Stimulated activated naive CD8-positive, alpha-beta T cell treated with anti-CD3 and anti-CD28 coated beads, Interleukin-15, Interleukin-2, amounts not matched to agents 100 U/mL and 50 U/mL, for 24 hours (primary cell): ENCODE measurements around the gene AP4S1.
"Not testable (repeated sequence)": the region's sequence is repeated elsewhere in the genome, so short reads cannot be mapped to it uniquely, and the experiment has no call there.

Experiments used
- ATAC-seq: fragments of 150-1000 bp; cut with Tn5 transposase; one replicate; pipeline ENCODE4 v1.10.0; 2021
- DNase-seq: peaks from one replicate; pipeline ENCODE4 v3.0.0; 2021

AP4S1 gene

DNA sequence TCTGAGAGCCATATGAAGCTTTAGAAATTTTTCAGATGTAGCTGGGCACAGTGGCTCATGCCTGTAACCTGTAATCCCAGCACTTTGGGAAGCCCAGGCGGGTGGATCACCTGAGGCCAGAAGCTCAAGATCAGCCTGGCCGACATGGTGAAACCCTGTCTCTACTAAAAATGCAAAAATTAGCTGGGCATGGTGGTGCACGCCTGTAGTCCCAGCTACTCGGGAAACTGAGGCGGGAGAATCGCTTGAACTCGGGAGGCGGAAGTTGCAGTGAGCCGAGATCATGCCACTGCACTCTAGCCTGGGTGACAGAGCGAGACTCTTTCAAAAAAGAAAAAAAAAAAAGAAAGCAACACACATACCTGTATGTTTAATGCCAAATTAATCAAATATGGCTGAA is 17.4 kb downstream of the AP4S1 start:
- DNase-seq, ATAC-seq: not testable (repeated sequence)

DNA sequence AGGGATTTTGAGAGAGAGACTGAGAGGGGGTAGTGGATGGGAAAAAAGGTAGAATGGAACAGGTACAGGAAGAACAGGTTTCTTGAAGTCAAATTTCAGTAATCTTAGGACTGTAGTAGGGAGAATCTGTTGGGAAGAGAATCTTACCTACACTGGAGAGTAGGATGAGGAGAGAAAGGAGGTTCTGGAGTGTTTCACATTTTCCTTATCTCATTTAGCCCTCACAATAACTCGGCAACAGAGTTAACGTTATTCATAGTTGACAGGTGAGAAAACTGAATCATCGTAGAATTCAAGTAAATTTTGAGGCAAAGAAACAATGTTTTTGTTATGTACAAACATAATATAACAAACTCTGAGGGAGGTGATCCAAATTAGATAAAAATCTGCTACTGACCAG is 17.9 kb downstream of the AP4S1 start:
- no peak for ATAC-seq
- no peak for DNase-seq

DNA sequence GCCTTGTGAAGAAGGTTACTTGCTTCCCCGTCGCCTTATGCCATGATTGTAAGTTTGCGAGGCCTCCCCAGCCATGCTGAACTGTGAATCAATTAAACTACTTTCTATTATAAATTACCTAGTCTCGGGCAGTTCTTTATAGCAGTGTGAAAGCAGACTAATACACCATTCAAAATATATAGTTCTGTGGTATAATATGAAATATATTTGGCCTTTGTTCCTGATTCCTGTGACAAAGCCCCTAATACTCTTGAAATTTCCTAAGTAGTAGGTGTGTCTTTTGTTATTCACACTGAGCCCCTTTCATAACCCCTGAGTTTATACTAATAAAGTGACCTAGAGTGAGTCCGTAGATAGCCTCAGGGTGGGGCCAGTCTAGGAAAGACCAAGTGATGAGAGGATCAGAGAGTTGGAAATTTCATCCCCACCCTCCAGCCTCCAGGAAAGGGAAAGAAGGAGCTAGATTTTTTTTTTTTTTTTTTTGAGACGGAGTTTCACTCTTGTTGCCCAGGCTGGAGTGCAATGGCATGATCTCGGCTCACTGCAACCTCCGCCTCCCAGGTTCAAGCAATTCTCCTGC is 20.1 kb downstream of the AP4S1 start:
- DNase-seq, result no peak
- ATAC-seq, result no peak

DNA sequence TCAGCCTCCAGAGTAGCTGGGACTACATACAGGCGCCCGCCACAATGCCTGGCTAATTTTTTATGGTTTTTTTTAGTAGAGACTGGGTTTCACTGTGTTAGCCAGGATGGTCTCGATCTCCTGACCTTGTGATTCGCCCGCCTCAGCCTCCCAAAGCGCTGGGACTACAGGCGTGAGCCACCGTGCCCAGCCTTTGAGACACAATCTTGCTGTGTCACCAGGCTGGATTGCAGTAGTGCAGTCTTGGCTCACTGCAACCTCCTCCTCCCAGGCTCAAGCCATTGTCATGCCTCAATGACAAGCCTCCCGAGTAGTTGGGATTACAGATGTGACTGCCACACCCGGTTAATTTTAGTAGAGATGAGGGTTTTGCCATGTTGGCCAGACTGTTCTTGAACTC is 22.1 kb downstream of the AP4S1 start:
- DNase-seq (no peak), ATAC-seq (no peak)

DNA sequence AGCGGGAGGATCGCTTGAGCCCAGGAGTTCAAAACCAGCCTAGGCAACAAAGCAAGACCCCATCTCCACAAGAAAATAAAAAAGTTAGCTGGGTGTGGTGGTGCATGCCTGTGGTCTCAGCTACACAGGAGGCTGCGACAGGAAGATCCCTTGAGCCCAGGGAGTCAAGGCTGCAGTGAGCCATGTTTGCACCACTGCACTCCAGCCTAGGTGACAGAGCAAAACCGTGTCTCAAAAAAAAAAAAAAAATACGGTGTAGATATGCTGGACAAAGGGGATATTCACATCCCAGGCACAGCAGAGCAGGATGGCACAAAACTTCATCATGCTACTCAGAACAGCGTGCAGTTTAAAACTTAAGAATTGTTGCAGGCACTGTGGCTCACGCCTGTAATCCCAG is 25.6 kb downstream of the AP4S1 start:
- DNase-seq (no peak), ATAC-seq (no peak)

DNA sequence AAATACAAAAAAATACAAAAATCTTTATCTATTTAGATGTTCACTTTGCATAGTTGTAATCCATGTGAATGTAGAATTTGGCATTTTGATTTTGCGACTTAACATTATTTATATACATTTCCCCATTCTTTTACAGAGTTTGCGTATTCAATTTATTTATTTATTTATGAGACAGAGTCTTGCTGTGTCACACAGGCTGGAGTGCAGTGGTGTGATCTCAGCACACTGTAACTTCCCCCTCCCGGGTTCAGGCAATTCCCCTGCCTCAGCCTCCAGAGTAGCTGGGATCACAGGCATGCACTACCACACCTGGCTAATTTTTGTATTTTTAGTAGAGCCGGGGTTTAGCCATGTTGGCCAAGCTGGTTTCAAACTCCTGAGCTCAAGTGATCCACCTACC is 26.1 kb downstream of the AP4S1 start:
- ATAC-seq, result no peak
- no peak for DNase-seq

DNA sequence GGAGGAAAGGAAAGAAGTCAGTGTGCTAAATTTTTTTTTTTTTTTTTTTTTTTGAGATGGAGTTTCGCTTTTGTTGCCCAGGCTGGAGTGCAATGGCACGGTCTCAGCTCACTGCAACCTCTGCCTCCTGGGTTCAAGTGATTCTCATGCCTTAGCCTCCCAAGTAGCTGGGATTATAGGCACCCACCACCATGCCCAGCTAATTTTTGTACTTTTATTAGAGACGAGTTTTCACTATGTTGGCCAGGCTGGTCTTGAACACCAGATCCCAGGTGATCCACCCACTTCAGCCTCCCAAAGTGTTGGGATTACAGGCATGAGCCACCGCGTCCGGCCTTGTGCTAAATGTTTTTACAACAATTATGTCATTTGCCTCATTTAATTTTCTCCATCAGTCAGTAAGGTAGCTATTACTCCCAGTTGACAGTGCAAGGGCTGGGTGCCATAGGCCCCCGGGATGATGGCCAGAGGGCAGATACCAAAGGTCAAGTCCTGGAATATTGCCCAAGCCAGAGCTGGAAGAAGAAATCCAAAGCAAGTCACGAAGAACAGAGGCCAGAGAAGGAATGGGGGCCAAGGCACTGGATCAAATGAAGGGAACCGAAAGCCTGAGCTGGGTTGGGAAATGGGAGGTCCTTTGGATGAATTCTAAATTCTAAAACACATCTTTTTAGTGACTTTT is 27.6 kb downstream of the AP4S1 start:
- not testable (repeated sequence) for ATAC-seq, DNase-seq

DNA sequence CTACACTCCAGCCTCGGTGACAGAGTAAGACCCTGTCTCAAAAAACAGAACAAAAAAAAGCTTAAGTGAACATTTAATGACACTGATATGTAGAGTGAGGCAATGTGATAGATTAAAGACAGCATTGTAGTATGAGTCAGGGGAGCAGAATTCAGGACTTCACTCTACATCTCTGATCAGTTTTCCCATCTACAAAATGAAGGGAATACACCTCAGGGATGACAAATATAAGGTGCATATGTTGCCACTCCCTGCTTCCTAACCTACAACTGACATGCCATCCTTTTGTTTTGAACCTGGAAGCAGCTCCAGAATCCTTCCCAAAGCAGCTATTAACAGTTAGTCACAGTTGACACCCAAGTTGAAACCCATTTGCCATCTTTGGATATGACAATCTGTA is 31.6 kb downstream of the AP4S1 start:
- DNase-seq (no peak), ATAC-seq (no peak)

DNA sequence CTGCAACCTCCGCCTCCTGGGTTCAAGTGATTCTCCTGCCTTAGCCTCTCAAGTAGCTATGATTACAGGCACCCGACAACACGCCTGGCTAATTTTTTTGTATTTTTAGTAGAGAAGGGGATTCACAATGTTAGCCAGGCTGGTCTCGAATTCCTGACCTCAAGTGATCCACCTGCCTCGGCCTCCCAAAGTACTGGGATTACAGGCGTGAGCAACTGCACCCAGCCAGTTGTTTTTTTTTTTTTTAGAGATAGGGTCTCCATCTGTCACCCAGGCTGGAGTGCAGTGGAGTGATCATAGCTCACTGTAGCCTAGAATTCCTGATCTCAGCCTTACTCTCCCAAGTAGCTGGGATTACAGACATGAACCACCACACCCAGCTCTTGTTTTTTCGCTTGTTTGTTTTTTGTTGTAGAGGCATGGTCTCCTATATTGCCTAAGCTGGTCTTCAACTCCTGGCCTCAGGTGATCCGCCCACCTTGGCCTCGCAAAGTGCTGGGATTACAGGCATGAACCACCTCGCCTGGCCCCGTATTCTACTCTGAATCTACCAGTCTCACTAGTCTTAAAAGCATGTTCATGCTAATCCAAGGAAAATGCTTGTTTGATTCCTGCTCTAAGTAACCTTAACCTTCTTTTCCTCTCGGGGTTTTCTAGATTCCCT is 32.4 kb downstream of the AP4S1 start:
- no peak for DNase-seq
- ATAC-seq, result no peak

DNA sequence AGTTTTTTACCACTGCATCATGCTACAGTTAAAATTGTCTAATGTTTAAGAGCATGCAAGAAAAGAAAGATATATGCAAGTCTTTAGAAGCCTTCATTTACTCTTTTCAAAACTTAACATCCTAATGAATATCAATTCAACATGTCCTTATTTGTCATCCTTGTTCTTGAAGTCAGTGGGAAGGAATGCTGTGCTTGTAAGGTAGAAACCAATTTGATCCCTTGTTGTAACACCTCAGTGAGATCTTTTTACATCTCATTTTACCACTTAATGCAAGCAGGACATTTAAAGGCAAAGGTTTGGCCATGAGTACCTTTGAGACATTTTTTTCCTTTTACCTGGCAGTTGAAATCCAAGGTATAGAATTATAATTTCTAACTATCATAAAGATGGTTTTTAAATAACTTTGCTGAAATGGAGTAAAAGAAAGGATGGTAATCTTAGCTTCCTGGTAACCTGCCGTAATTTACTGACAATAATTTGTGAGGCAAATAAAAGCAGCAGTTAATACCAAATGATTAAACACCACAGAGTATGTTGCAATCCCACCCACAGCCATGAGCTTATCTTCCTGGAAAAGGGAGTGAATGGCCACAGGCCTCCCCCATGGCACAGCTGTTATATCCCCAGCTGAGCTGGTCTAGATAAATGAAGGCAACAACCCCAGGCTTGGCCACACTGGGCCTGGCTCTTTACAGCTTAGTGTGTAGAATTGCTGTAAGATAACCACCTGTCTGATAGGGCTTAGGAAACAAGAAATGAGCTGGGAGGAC is 33.9 kb downstream of the AP4S1 start:
- ATAC-seq (no peak), DNase-seq (no peak)

DNA sequence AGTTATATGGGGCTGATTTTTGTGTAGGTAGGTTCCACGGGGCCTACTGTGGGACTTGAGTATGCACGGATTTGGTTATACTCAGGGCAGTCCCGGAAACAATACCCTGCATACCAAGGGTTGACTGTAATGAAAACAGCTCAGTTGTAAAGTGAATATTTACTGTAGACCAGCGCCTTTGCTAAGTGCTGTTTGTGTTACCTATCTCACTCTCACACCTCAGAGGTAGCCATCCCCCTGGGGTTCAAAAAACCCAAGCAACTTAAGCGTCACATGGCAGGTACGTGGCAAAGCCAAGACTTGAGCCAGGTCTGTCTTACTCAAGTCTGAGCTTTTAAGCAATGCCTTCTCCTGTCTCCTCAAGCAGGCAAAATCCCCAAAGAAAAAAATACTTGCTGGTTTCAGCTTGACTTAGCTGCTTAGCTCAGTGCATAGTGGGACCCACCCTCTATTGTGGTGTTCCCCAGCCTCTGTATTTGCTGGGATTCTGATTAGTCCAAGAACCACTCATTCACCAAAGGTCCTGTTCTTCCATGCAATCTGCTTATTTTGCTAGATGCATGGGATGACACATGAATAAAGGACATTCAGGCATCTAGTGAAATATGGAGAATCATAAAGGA is 34.9 kb downstream of the AP4S1 start:
- DNase-seq, result no peak
- ATAC-seq, result no peak

DNA sequence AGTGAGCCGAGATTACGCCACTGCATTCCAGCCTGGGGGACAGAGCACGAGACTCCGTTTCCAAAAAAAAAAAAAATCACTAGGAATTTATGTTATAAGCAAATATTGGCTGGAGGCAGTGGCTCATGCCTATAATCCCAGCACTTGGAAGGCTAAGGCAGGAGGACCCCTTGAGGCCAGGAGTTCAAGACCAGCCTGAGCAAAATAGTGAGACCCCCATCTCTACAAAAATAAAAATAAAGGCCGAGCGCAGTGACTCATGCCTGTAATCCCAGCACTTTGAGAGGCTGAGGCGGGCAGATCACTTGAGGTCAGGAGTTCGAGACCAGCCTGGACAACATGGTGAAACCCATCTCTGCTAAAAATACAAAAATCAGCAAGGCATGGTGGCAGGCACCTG is 37.5 kb downstream of the AP4S1 start:
- ATAC-seq, DNase-seq: not testable (repeated sequence)

DNA sequence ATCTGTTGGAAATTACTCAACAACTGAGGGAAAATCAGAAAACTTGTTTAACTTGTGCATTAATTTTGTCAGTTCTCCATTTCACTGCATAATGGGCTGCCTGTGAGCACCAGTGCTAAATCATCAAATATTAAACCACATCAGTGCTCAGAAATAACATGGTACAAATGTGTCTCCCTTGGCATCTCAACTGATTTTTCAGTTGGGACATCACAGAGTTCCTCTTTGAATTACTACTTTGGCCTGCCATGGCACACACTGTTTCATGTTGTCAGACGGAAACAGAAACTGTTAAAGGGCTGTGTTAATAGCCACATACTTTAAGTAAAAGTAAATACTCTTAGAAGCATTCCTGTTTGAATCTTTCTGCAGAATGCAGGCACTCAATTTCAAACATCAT is 42.8 kb downstream of the AP4S1 start:
- ATAC-seq, result no peak
- DNase-seq, result no peak

DNA sequence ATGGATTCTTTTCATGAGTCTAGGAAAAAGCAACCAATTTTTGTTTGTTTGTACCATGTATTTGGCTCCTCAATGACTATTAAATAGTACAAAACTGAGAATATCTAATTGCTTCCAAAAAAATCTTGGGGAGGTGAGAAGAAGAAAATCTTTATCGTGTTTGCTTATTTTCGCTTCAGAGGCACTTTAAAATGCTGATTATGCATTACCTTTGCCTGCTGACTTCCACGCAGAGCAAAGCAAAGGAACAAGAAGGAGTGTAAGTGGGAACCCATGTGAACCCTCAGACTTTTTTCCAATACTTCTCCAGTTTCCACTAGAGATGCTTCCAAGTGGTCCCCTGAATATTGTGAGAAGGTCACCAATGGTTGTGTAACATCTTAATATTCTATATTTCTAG is 43.9 kb downstream of the AP4S1 start:
- DNase-seq (no peak), ATAC-seq (no peak)

DNA sequence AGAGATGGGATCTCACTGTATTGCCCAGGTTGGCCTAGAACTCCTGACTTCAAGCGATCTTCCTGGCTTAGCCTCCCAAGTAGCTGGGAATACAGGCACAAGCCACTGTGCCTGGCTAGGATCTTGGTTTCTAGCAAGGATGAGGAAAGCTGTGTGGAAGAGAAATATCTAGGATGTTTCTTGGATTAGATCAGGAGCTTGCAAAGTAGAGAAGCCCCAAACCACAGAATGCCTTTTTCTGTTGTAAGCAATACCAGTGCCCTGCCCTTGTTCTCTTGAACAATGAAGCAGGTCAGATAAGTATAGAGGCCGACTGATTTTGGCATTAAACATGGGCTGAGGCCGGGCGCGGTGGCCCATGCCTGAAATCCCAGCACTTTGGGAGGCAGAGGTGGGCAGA is 45.0 kb downstream of the AP4S1 start:
- DNase-seq, result no peak
- no peak for ATAC-seq

DNA sequence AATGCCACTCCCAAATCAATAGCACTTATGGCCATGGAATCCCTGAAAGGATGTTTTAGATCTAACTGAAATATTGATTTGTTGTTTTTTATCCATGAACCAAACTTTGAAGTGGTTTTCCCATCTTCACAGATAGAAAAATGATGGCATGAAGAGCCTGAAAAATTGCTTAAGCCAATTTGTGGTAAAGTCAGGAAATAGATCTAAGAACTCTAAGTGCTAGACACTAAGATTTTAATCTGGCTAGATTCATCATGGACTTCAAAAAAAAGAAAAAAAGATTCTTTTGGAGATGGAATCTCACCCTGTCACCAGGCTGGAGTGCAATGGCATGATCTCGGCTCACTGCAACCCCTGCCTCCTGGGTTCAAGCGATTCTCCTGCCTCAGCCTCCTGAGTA is 45.7 kb downstream of the AP4S1 start:
- no peak for ATAC-seq
- no peak for DNase-seq

DNA sequence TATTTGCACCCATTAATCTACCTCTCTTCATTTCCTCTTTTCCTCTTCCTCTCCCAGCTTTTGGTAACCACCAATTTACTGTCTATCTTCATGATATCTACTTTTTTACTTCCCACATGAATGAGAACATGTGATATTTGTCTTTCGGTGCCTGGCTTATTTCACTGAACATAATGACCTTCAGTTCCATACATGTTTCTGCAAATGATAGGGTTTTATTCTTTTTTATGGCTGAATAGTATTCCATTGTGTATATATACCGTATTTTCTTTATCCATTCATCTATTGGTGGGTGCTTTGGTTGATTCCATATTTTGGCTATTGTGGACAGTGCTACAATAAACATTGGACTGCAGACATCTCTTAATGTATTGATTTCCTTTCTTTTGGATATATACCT is 49.7 kb downstream of the AP4S1 start:
- no peak for ATAC-seq
- no peak for DNase-seq

DNA sequence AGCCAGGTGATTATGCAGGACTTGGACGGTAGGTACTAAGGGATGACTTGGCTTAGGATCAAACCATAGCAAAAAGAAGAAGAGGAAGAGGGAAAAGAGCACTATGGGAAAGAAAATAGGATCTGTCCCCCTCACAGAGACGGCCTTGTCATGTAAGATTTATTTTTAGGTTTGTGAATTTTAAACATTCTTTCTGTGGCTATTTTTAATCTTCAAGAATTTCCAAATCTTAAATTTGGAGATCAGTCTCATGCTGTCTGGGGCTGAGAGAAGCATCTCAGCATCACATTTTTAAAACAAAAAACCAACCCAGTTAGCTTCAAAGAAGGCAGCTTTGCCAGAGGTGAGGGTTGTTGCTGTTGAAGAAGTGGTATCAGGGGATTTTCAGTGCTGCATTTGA is 53.3 kb downstream of the AP4S1 start:
- DNase-seq, result no peak

DNA sequence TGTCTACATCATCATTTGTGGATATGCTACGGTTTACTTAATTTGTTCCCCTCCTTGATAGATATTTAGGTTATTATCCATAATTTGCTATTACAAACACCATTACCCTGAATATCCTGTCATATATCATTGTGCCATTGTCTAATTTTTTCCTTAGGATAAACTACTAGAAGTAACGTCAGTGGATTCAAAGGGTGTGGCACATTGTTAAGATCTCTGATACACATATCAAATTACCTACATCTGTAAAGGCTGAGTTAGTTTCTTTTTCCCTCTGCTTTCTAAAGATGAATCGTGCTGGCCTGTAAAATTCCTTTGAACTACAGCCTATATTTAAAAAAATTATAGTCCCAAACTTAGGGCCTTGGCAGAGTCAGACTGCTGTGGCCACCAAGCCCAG is 54.6 kb downstream of the AP4S1 start:
- no peak for DNase-seq
- no peak for ATAC-seq

More for the DNA sequence above, 53.3 kb downstream of the AP4S1 start:
- no peak for ATAC-seq

DNA sequence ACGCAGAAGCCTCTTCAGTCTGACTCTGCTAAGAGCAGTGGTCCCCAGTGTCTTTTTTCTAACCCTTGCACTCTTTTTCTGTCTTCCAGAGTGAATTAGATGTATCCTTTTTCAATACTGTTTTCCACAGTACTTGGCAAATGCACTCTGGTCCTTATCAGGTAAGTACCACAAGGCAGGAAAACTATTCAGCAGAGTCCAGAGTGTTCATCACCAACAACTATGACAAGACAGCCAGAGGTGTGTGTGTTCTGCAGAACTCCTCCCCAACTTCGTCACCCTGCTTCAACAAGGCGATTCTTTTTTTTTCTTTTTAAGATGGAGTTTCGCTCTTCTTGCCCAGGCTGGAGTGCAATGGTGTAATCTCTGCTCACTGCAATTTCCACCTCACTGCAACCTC is 55.0 kb downstream of the AP4S1 start:
- no peak for DNase-seq
- no peak for ATAC-seq

DNA sequence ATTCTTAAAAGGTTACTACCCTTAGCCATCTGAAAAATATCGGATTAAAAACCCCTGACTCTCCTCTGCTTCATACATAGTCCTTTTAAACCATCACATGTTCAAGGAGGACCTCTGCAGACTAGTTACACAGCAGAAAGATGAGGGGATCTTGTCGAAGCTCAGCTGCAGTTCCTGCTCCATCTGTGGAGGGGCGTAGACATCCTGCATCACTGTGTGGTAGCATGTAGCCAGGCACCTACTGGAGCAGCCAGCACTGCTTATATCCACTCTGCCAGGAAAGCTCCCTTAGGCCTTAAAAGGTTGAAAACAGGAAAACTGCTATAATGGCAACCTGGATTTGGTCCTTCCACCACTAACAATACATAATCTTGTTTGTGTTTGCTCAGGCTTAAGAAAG is 58.3 kb downstream of the AP4S1 start:
- DNase-seq, result no peak

DNA sequence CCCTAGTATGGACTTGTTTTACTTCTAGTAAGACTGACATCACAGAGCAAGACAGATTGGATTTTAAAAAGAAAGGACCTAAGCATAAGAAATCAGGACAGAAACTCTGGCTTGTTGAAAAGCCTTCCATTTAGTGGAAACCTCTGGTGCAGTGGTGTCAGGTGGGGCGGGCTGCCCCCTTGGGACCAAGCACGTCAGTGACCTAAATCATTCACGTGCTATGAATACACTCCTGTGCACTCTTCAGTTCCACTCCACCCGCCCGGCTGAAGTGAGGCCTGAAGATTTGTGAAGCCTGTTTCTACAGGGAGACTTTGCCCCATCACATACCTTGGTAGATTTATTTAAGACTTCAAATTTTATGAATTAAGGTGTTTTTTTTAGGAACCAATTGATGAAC is 58.9 kb downstream of the AP4S1 start:
- no peak for DNase-seq

More for the DNA sequence above, 58.3 kb downstream of the AP4S1 start:
- no peak for ATAC-seq

DNA sequence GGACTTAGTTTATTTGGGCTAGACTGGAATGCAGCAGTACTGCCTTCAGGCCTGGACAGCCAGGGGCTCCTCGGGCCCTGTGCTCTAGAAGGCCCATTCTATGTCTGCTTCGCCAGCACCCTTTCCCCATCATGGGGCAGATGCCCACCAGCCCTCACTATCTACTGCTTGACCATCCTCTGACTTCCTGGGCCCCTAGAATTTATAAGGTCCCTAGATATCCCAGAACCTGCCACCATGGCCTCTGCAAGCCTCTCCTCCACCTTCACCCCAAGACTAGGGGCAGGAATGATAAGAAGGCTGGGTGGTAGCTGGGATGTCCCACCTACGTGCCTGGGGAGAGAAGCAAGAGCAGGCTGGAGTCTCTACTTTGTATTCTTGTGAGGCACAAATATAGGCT is 59.6 kb downstream of the AP4S1 start:
- ATAC-seq, result no peak
- DNase-seq, result no peak

More for the DNA sequence above, 58.9 kb downstream of the AP4S1 start:
- no peak for ATAC-seq
